GM12801 (cell line): ENCODE data around the gene RANBP3.
A peak's percentile ranks its signal among the peaks of the same experiment; 100 is the strongest.

Source experiments
- TF ChIP-seq, protein P1 (sequence below): IDR thresholded peaks from one replicate; pipeline ENCODE4 v1.5.1; 2011; ENCODE audit warnings: control low read depth; ENCODE audit not compliant: insufficient read length; ENCODE audit errors: extremely low read depth

The RANBP3 gene

DNA sequence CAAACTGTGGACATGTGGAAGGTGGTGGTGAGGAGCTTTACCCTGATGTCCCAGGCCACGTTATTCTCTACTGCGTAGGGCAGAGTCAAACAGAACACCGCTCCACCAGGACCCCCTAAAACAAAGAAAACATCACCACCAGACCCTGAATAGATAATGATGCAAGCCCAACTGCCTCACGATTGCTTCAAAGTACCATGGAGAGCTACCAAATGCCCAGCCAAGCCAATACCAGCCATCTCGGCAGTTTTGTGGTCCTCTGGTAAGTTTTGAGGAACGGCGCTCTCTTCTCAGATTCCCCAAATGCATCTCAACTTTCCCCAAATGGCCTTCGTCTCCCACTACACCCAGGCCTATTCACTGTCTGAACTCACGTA is 5.6 kb downstream of the RANBP3 start:
- TF ChIP-seq, protein P1, sequence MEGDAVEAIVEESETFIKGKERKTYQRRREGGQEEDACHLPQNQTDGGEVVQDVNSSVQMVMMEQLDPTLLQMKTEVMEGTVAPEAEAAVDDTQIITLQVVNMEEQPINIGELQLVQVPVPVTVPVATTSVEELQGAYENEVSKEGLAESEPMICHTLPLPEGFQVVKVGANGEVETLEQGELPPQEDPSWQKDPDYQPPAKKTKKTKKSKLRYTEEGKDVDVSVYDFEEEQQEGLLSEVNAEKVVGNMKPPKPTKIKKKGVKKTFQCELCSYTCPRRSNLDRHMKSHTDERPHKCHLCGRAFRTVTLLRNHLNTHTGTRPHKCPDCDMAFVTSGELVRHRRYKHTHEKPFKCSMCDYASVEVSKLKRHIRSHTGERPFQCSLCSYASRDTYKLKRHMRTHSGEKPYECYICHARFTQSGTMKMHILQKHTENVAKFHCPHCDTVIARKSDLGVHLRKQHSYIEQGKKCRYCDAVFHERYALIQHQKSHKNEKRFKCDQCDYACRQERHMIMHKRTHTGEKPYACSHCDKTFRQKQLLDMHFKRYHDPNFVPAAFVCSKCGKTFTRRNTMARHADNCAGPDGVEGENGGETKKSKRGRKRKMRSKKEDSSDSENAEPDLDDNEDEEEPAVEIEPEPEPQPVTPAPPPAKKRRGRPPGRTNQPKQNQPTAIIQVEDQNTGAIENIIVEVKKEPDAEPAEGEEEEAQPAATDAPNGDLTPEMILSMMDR: no peak

GRCh38 chr19:5971714-5972354 is 6.1 kb downstream of the RANBP3 start:
- TF ChIP-seq, protein P1: no peak

DNA sequence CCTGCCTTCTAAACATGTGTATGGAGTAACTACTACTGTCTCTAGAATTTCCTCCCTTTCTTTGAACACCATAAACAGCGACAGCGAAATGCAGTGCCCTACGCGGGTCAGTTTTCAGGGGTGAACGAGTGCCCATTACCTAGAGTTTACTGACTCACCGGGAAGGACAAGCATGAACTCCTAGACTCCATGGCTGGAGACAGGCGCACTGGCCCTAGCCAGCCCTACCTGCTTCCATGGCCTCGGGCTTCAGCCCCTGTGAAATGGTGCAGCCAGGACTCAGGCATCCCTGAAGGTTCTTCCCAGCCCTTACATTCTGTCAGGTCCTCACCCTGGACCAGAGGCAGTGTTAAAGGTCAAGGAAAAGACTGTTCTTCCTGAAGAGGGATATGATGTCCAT is 8.5 kb downstream of the RANBP3 start:
- TF ChIP-seq, protein P1: no peak

- TF ChIP-seq, protein P1: no peak
Measured at GRCh38 chr19:5968431-5969373, 9.2 kb downstream of the RANBP3 start.

- TF ChIP-seq, protein P1: peak; percentile 78
Measured at GRCh38 chr19:5967994-5968430, 9.9 kb downstream of the RANBP3 start.

DNA sequence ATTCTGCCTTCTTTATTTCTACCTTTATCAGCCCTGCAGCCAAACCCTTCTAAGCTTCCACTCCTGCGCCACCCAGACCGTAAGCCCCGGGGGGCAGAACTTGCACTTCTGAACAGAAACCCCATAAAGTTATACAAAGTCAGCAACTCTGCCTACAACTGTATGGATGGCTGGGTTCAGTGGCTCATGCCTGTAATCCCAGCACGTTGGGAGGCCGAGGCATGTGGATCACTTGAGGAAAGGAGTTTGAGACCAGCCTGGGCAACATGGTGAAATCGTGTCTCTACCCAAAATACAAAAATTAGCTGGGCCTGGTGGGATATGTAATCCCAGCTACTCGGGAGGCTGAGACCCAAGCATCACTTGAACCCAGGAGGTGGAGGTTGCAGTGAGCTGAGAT is 10.4 kb downstream of the RANBP3 start:
- TF ChIP-seq, protein P1: no peak

DNA sequence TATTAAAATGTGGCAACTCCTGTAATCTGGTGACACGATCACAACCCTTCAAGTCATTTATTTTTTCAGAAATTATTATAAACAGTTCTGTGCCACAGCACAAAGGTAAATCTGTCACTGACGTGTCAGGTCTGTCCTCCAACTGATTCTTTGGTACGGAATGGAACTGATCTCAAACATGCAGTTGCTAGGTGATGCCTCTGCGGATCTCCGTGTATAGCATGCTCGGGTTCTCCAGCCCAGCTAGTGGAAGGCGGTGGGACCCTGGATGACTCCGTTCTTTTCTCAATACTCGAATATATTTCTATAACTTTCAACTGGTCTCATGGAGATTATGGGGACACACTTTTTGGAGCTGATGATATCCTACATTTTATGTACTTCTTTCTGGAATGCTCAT is 11.0 kb downstream of the RANBP3 start:
- TF ChIP-seq, protein P1: no peak
